Uterus (tissue), 2 donors: ENCODE measurements around the gene SUPT5H.

ENCODE experiments used
- POLR2A ChIP-seq, 2 donors: fragments of 450-650 bp; IDR thresholded peaks; one replicate each; pipeline ENCODE4 v1.6.1; 2016; ENCODE audit warnings: antibody characterized with exemption in 2 of 2, mild to moderate bottlenecking in 1 of 2, moderate library complexity in 1 of 2
- TF ChIP-seq, protein P1 (sequence below), 4 experiments: fragments of 200-600 bp in 2 of 4; fragments of 450-650 bp in 2 of 4; sonication (generic) in 2 of 4; IDR thresholded peaks; one replicate each; pipeline ENCODE4 v1.5.1; 2016 to 2019; ENCODE audit warnings: antibody characterized with exemption in 4 of 4, mild to moderate bottlenecking in 2 of 4, moderate library complexity in 1 of 4

DNA sequence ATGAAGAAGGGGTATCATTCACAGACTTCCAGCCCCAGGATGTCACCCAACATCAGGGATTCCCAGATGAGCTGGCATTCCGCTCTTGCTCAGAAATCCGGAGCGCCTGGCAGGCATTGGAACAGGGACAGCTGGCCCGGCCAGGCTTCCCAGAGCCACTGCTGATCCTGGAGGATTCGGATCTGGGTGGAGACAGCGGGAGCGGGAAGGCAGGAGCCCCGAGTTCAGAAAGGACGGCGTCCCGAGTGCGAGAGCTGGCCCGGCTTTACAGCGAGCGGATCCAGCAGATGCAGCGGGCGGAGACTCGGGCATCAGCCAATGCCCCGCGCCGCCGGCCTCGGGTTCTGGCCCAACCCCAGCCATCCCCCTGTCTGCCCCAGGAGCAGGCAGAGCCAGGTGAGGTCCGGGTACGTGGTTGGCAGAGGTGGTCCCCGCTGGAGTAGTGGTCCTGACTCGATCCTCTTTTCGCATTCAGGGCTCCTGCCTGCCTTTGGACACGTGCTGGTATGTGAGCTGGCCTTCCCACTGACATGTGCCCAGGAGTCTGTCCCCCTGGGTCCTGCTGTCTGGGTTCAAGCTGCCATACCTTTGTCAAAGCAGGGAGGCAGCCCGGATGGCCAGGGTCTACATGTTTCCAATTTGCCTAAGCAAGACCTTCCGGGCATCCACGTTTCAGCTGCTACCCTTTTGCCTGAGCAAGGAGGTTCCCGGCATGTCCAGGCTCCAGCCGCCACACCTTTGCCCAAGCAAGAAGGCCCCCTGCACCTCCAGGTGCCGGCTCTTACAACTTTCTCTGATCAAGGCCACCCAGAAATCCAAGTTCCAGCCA is 21.9 kb upstream of the SUPT5H start:
- TF ChIP-seq, protein P1, sequence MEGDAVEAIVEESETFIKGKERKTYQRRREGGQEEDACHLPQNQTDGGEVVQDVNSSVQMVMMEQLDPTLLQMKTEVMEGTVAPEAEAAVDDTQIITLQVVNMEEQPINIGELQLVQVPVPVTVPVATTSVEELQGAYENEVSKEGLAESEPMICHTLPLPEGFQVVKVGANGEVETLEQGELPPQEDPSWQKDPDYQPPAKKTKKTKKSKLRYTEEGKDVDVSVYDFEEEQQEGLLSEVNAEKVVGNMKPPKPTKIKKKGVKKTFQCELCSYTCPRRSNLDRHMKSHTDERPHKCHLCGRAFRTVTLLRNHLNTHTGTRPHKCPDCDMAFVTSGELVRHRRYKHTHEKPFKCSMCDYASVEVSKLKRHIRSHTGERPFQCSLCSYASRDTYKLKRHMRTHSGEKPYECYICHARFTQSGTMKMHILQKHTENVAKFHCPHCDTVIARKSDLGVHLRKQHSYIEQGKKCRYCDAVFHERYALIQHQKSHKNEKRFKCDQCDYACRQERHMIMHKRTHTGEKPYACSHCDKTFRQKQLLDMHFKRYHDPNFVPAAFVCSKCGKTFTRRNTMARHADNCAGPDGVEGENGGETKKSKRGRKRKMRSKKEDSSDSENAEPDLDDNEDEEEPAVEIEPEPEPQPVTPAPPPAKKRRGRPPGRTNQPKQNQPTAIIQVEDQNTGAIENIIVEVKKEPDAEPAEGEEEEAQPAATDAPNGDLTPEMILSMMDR (IDR thresholded peaks at IDR 0.05): no peak
- TF ChIP-seq POLR2A (IDR thresholded peaks at IDR 0.05): no peak
